Hepatocyte (in vitro differentiated cells): Measurements from ENCODE around the gene RNU5D-1.

Source experiments
- CTCF ChIP-seq: fragments of 200-600 bp; sonication (generic); IDR thresholded peaks from 2 replicates; pipeline ENCODE4 v1.5.1; 2016; ENCODE audit warnings: antibody characterized with exemption, mild to moderate bottlenecking; ENCODE audit not compliant: poor library complexity
- EZH2 ChIP-seq: fragments of 200-600 bp; sonication (generic); IDR thresholded peaks from 2 replicates; pipeline ENCODE4 v1.6.1; 2016; ENCODE audit warnings: antibody characterized with exemption, mild to moderate bottlenecking, borderline replicate concordance

- TF ChIP-seq CTCF (no peak), EZH2 (no peak)
Observed at GRCh38 chr1:44775930-44776729, 45.2 kb upstream of the RNU5D-1 start.
